WERI-Rb-1 (cell line): ENCODE data around the gene SLC22A31.

Source experiments
- DNase-seq: peaks from one replicate; pipeline ENCODE4 v3.0.0-alpha.2; 2020
- H3K27ac ChIP-seq: fragments of 250-450 bp; sonication (Bioruptor Pico); 2 replicates; pipeline ENCODE4 v1.5.1; 2020; ENCODE audit warnings: mild to moderate bottlenecking, moderate library complexity
- H3K27me3 ChIP-seq: fragments of 250-450 bp; sonication (Bioruptor Pico); 2 replicates; pipeline ENCODE4 v1.5.1; 2021; ENCODE audit warnings: mild to moderate bottlenecking, low read depth, moderate library complexity; ENCODE audit not compliant: insufficient read depth, severe bottlenecking
- H3K36me3 ChIP-seq: fragments of 250-450 bp; sonication (Bioruptor Pico); 2 replicates; pipeline ENCODE4 v1.5.1; 2020; ENCODE audit warnings: mild to moderate bottlenecking, moderate library complexity
- H3K4me3 ChIP-seq: 2 replicates; pipeline ENCODE4 v1.5.1; 2011; ENCODE audit warnings: low read depth, mild to moderate bottlenecking, control low read depth, low read length
- H3K9me3 ChIP-seq: fragments of 250-450 bp; sonication (Bioruptor Pico); 2 replicates; pipeline ENCODE4 v1.5.1; 2021; ENCODE audit warnings: mild to moderate bottlenecking, moderate library complexity; ENCODE audit not compliant: severe bottlenecking
- TF ChIP-seq, protein P1 (sequence below): IDR thresholded peaks from 2 replicates; pipeline ENCODE4 v1.5.1; 2011; ENCODE audit warnings: low read depth, mild to moderate bottlenecking, control low read depth, inconsistent platforms, low read length

Gene SLC22A31

DNA sequence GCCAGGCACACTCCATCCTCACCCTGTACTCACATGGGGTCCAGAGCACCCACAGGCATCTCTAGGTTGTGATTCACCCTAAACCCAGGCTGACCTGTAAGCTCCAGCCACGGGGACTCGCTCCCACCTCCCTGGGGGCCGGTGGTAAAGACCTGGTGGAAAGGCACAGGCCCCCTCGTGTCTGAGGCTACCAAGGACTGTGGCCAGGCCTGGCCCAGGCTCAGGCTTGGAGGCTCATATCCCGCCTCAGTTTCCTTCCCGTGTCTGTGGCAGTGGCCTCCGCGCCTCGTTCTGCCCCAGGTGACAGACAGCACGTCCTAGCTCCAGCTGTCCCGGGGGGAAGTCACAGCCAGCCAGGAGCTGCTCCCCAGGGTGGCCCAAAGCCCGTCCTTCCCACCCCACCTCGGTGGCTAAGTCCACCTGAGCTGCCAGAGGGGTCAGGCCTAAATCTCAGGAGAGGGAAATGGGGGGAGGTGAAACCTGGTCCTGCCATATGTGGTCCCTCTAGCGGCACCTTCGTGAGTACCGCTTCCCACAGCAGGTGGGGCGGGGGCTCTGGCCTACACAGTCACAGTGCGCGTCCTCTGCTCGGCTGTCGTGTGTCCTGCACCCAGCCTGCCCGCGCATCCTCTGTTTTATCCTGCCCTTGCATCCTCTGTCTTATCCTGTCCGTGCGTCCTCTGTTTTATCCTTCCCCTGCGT, 16.2 kb downstream of the SLC22A31 start:
- Histone ChIP-seq H3K36me3 (no peaks in the 10 kb centered on the region), H3K27me3 (no peaks in the 10 kb centered on the region), H3K9me3 (no peaks in the 10 kb centered on the region), H3K27ac (no peak overlapping the region), H3K4me3 (no peak overlapping the region)
- DNase-seq, result peak; percentile 41
- TF ChIP-seq, protein P1, sequence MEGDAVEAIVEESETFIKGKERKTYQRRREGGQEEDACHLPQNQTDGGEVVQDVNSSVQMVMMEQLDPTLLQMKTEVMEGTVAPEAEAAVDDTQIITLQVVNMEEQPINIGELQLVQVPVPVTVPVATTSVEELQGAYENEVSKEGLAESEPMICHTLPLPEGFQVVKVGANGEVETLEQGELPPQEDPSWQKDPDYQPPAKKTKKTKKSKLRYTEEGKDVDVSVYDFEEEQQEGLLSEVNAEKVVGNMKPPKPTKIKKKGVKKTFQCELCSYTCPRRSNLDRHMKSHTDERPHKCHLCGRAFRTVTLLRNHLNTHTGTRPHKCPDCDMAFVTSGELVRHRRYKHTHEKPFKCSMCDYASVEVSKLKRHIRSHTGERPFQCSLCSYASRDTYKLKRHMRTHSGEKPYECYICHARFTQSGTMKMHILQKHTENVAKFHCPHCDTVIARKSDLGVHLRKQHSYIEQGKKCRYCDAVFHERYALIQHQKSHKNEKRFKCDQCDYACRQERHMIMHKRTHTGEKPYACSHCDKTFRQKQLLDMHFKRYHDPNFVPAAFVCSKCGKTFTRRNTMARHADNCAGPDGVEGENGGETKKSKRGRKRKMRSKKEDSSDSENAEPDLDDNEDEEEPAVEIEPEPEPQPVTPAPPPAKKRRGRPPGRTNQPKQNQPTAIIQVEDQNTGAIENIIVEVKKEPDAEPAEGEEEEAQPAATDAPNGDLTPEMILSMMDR, result peak; percentile 46

DNA sequence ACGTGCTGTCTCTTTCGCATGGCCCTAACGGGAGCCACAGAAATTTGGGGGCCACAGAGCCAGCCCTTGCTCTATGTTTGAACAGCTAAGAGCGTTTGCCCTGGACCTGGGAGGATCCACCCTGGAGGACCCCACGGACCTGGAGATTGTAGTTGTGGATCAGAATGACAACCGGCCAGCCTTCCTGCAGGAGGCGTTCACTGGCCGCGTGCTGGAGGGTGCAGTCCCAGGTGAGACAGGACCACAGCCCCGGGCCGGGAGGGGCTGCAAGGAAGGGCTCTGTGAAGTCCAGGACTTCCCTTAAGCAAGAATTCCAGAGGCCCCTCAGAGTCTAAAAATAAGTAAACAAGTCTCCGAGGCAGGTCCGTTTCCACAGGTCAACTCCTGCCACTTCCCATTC, 16.9 kb downstream of the SLC22A31 start:
- no peak overlapping the region for H3K27ac ChIP-seq
- TF ChIP-seq, protein P1, result no peak

DNA sequence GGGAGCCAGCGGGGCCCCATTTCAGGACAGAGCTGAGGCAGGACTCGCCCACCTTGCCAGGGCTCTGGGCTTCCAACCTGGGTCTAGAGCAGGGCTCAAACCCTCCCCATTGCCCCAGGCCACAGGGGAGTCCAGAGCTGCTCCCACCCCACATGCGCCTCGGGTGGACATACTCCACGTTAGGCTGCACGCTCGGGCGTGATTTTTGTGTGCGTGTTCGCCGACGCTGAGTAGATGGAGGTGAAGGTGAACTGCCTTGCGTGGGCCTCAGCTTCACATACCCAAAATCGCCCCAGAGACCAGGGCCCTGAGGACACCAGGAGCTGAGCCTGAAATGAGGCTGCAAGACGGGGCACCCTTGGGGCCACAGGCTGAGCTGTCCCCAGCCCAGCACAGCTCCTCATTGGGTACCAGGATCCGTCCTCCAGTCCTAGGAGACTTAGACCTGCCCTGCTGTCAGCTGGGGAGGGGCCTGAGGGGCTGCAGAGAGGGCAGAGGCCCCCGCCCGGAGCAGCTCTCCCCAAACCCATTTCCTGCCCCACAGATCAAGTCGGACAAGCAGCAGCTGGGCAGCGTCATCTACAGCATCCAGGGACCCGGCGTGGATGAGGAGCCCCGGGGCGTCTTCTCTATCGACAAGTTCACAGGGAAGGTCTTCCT, 20.6 kb downstream of the SLC22A31 start:
- no peaks in the 10 kb centered on the region for H3K9me3 ChIP-seq
- TF ChIP-seq, protein P1, result no peak
- no peak overlapping the region for H3K27ac ChIP-seq
- H3K27me3 ChIP-seq, result no peaks in the 10 kb centered on the region
- H3K36me3 ChIP-seq, result no peaks in the 10 kb centered on the region
- H3K4me3 ChIP-seq, result no peak overlapping the region
- DNase-seq, result no peak

More for the DNA sequence above, 16.9 kb downstream of the SLC22A31 start:
- DNase-seq, result no peak
- no peak overlapping the region for H3K4me3 ChIP-seq
- no peaks in the 10 kb centered on the region for H3K27me3 ChIP-seq
- no peaks in the 10 kb centered on the region for H3K36me3 ChIP-seq
- no peaks in the 10 kb centered on the region for H3K9me3 ChIP-seq

DNA sequence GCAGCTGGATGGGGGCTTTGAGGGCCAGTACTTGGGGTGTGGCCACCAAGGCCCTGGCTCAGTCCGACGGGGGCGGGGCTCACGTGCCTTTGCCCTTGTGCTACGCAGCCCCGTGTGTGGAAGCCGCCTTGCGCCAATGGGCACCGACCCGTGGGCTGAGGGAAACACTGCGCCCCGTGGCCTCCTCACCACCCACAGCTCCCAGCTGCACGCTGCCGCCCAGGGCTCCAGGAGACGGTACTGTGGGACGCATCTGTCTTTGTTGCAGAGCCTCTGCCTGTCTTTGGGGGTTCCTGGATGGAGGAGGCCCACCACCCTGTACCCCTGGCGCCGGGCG, 21.2 kb downstream of the SLC22A31 start:
- H3K9me3 ChIP-seq, result no peaks in the 10 kb centered on the region
- TF ChIP-seq, protein P1, result no peak
- no peak overlapping the region for H3K27ac ChIP-seq
- H3K27me3 ChIP-seq, result no peaks in the 10 kb centered on the region
- H3K36me3 ChIP-seq, result no peaks in the 10 kb centered on the region
- no peak for DNase-seq
- H3K4me3 ChIP-seq, result no peak overlapping the region

DNA sequence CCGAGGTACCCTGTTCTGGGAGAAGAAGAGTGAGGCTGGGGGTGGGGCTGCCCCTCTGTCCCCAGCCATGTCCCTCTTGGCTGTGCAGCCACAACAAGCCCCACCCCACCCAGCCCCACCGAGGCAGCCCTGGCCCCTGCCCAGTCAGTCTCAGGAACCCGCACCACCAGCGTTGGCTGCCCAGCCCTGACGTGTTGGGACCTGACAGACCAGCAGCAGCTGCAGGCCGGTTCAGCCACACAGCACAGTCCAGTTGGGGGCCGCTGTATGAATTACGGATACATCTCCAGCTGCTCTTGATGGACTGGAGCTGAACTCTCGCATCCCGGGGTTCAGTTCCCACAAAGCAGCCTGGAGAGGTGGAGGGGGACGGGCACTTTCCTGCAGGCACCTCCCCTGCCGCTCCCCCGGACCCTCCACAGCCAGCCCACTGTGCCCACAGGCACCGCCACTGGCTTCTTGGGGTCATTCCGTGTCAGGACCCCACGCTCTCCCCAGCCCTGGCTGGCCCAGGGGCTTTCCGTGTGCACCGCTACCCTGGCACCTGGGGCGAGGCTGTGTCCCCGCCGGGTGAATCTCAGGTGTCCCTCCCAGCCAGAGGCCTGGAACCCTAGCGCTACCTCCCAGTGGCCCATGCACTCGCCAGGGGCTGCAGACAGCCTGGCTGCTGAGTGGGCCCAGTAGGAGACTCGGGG, 21.7 kb downstream of the SLC22A31 start:
- no peak for DNase-seq
- H3K9me3 ChIP-seq, result no peaks in the 10 kb centered on the region

More for the DNA sequence above, 21.7 kb downstream of the SLC22A31 start:
- no peak overlapping the region for H3K4me3 ChIP-seq
- TF ChIP-seq, protein P1, result no peak
- H3K27ac ChIP-seq, result no peak overlapping the region
- H3K36me3 ChIP-seq, result no peaks in the 10 kb centered on the region
- no peaks in the 10 kb centered on the region for H3K27me3 ChIP-seq
